OCI-LY1 (cell line): ENCODE measurements around the gene ADGRA3.

ENCODE experiments used
- H2AFZ ChIP-seq: fragments of 200-600 bp; sonication (generic), shearing (Covaris generic); 2 replicates; pipeline ENCODE4 v1.6.0; 2014; ENCODE audit warnings: antibody characterized with exemption, mild to moderate bottlenecking, low read length
- H3F3A ChIP-seq: fragments of 200-600 bp; sonication (generic), shearing (Covaris generic); 2 replicates; pipeline ENCODE4 v1.6.0; 2014; ENCODE audit warnings: mild to moderate bottlenecking, antibody characterized with exemption, low read length, moderate library complexity; ENCODE audit not compliant: insufficient read depth
- H3K27ac ChIP-seq: fragments of 200-600 bp; sonication (generic); 2 replicates; pipeline ENCODE4 v1.5.1; 2014; ENCODE audit warnings: low read length, mixed run types, mild to moderate bottlenecking, low read depth; ENCODE audit not compliant: poor library complexity, severe bottlenecking
- H3K27me3 ChIP-seq: fragments of 200-600 bp; sonication (generic); 2 replicates; pipeline ENCODE4 v1.6.0; 2014; ENCODE audit warnings: antibody characterized with exemption, mild to moderate bottlenecking, low read length, moderate library complexity; ENCODE audit not compliant: insufficient read depth
- H3K36me3 ChIP-seq: fragments of 200-600 bp; sonication (generic); 2 replicates; pipeline ENCODE4 v1.6.1; 2014; ENCODE audit warnings: mild to moderate bottlenecking, antibody characterized with exemption, low read length, moderate library complexity, mixed read lengths; ENCODE audit not compliant: insufficient read depth
- H3K4me1 ChIP-seq: fragments of 200-600 bp; sonication (generic); 2 replicates; pipeline ENCODE4 v1.5.1; 2014; ENCODE audit warnings: mild to moderate bottlenecking, low read length, moderate library complexity; ENCODE audit not compliant: insufficient read depth, severe bottlenecking
- H3K4me2 ChIP-seq: fragments of 200-600 bp; sonication (generic), shearing (Covaris generic); 2 replicates; pipeline ENCODE4 v1.6.1; 2014; ENCODE audit warnings: low read length
- H3K4me3 ChIP-seq: fragments of 200-600 bp; sonication (generic); 2 replicates; pipeline ENCODE4 v1.5.1; 2014; ENCODE audit warnings: low read length, low read depth, mild to moderate bottlenecking, mixed read lengths; ENCODE audit not compliant: poor library complexity, severe bottlenecking
- H3K79me2 ChIP-seq: fragments of 200-600 bp; shearing (Covaris generic); 2 replicates; pipeline ENCODE4 v1.6.1; 2016; ENCODE audit warnings: mixed run types, low read length, mixed read lengths; ENCODE audit not compliant: insufficient read depth
- H3K9ac ChIP-seq: fragments of 200-600 bp; sonication (generic), shearing (Covaris generic); 2 replicates; pipeline ENCODE4 v1.6.1; 2014; ENCODE audit warnings: mild to moderate bottlenecking, low read length, mixed read lengths
- H3K9me2 ChIP-seq: fragments of 200-600 bp; sonication (generic), shearing (Covaris generic); 2 replicates; pipeline ENCODE4 v1.6.1; 2014; ENCODE audit warnings: low read depth, mild to moderate bottlenecking, low read length, mixed read lengths
- H3K9me3 ChIP-seq: fragments of 200-600 bp; shearing (Covaris generic); 2 replicates; pipeline ENCODE4 v1.6.1; 2014; ENCODE audit warnings: low read length, mixed read lengths
- H4K20me1 ChIP-seq: fragments of 200-600 bp; sonication (generic), shearing (Covaris generic); 2 replicates; pipeline ENCODE4 v1.6.0; 2016; ENCODE audit warnings: mild to moderate bottlenecking, low read length; ENCODE audit not compliant: insufficient read depth
- EZH2 ChIP-seq: fragments of 200-600 bp; sonication (generic), shearing (Covaris generic); IDR thresholded peaks from 2 replicates; pipeline ENCODE4 v1.8.0; 2017; ENCODE audit warnings: borderline replicate concordance, mixed run types, mild to moderate bottlenecking, antibody characterized with exemption, low read length, moderate library complexity, mixed read lengths
- TF ChIP-seq, protein P1 (sequence below): fragments of 200-600 bp; sonication (generic), shearing (Covaris generic); IDR thresholded peaks from 2 replicates; pipeline ENCODE4 v1.5.1; 2017; ENCODE audit warnings: mild to moderate bottlenecking, antibody characterized with exemption, low read length, moderate library complexity, mixed read lengths

ADGRA3 gene

DNA sequence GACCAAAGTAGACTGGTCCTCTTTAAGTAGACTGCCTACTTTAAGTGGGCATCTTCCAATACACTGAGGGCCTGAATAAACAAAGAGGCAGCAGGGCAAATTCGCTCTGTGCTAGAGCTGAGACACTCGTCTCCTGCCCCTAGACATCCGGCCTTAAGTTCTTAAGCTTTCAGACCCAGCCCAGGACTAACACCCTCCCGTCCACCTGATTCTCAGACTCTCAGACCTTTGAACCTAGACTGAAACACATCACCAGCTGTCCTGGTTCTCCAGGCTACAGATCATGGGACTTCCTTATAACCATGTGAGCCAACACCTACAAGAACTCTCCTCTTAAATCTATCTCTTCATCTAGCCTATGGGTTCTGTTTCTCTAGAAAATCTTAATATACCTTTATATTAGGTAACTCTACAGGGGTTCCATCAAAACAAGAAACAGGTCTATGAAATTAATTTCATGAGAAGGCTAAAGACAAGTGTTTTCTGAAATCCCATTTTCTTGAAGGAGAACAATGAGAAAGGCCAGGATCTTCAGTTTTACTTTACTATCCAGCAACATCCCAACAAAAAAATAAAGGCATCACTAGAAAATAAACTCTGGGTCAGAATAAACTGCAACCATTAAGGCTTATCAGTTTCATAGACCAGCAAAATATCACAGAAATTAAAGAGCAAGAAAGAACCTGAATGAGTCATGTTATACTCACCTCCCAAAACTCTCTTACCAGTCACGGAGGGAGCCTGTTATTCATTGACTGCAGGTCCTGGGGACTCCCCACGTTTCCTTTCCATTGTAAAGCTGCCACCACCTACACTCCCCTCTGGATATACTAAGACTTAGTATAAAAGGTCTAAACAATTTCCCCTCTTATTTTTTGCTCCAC lies 14.8 kb downstream of the ADGRA3 start:
- no peaks in the 10 kb centered on the region for H3K27me3 ChIP-seq
- H3K4me2 ChIP-seq, result no peak overlapping the region
- H4K20me1 ChIP-seq, result no peaks in the 10 kb centered on the region
- no peaks in the 10 kb centered on the region for H3K79me2 ChIP-seq
- no peak for TF ChIP-seq EZH2
- TF ChIP-seq, protein P1, sequence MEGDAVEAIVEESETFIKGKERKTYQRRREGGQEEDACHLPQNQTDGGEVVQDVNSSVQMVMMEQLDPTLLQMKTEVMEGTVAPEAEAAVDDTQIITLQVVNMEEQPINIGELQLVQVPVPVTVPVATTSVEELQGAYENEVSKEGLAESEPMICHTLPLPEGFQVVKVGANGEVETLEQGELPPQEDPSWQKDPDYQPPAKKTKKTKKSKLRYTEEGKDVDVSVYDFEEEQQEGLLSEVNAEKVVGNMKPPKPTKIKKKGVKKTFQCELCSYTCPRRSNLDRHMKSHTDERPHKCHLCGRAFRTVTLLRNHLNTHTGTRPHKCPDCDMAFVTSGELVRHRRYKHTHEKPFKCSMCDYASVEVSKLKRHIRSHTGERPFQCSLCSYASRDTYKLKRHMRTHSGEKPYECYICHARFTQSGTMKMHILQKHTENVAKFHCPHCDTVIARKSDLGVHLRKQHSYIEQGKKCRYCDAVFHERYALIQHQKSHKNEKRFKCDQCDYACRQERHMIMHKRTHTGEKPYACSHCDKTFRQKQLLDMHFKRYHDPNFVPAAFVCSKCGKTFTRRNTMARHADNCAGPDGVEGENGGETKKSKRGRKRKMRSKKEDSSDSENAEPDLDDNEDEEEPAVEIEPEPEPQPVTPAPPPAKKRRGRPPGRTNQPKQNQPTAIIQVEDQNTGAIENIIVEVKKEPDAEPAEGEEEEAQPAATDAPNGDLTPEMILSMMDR, result no peak
- H3K36me3 ChIP-seq, result no peaks in the 10 kb centered on the region
- no peak overlapping the region for H3K4me3 ChIP-seq
- H3K9me3 ChIP-seq, result no peaks in the 10 kb centered on the region
- H3K9ac ChIP-seq, result no peak overlapping the region
- H3K9me2 ChIP-seq, result no peaks in the 10 kb centered on the region
- H3F3A ChIP-seq, result no peaks in the 10 kb centered on the region
- H3K4me1 ChIP-seq, result no peaks in the 10 kb centered on the region
- no peak overlapping the region for H2AFZ ChIP-seq
- H3K27ac ChIP-seq, result no peak overlapping the region

DNA sequence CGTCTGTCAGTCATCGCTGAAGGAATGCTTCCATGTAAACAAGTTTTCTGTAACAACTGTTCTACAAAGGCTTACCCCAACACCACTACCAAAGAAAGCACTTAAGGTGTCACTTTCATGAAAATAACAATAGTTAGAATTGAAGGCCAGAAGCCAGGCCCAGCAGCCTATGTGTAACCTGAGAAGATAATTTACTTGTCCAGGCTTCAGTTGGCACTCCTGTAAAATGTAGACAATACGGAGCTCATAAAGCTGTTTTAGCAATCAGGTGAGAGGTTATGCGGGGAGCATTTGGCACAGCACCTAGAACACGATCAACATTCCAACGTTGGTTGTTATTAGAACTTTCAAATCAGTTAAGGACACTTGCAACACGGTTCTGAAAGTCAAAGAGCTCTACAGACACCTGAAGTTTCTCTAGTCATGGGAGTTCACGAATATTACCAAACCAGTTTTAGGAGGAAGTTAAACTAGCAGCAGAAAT lies 15.7 kb downstream of the ADGRA3 start:
- H3K79me2 ChIP-seq, result no peaks in the 10 kb centered on the region
- no peak overlapping the region for H3K4me3 ChIP-seq

DNA sequence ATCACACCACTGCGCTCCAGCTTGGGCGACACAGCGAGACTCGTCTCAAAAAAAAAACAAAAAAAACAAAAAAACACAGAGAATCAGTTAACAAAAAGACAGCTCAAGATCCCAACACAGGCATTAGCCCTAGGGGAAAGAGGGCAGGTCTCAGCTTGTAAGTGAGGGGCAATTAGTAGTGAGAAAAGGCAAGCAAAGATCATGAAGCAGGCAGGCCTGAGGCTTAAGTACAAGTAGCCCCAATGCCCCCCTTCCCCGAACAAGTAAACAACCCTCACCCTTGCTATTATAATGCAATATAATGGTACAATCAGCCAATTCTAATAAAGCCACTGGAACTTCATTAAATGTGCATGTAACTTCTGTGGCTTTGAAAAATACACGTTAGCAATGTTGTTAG lies 17.0 kb downstream of the ADGRA3 start:
- H3F3A ChIP-seq, result no peaks in the 10 kb centered on the region
- H4K20me1 ChIP-seq, result no peaks in the 10 kb centered on the region
- no peaks in the 10 kb centered on the region for H3K36me3 ChIP-seq
- no peak for TF ChIP-seq EZH2
- TF ChIP-seq, protein P1, result no peak
- no peak overlapping the region for H3K4me3 ChIP-seq
- no peaks in the 10 kb centered on the region for H3K9me2 ChIP-seq
- no peak overlapping the region for H3K4me2 ChIP-seq
- H3K4me1 ChIP-seq, result no peaks in the 10 kb centered on the region
- H3K9ac ChIP-seq, result no peak overlapping the region
- H3K79me2 ChIP-seq, result no peaks in the 10 kb centered on the region
- H3K27me3 ChIP-seq, result no peaks in the 10 kb centered on the region
- H3K27ac ChIP-seq, result no peak overlapping the region
- no peaks in the 10 kb centered on the region for H3K9me3 ChIP-seq
- no peak overlapping the region for H2AFZ ChIP-seq

More for the DNA sequence above, 15.7 kb downstream of the ADGRA3 start:
- no peaks in the 10 kb centered on the region for H4K20me1 ChIP-seq
- no peak overlapping the region for H3K4me2 ChIP-seq
- H3K9me3 ChIP-seq, result no peaks in the 10 kb centered on the region
- H3K9me2 ChIP-seq, result no peaks in the 10 kb centered on the region
- TF ChIP-seq, protein P1, result no peak
- no peak for TF ChIP-seq EZH2
- H2AFZ ChIP-seq, result no peak overlapping the region
- H3K27me3 ChIP-seq, result no peaks in the 10 kb centered on the region
- H3K27ac ChIP-seq, result no peak overlapping the region
- no peaks in the 10 kb centered on the region for H3K36me3 ChIP-seq
- H3K9ac ChIP-seq, result no peak overlapping the region
- no peaks in the 10 kb centered on the region for H3K4me1 ChIP-seq
- no peaks in the 10 kb centered on the region for H3F3A ChIP-seq
